Spleen (tissue), 7 donors: ENCODE data around the gene GTF2H4.

ENCODE experiments used
- POLR2AphosphoS5 ChIP-seq, 3 donors: sonication (generic); formaldehyde crosslinking; IDR thresholded peaks; one replicate each; pipeline ENCODE4 v1.5.1; 2017; ENCODE audit warnings: antibody characterized with exemption in 3 of 3
- TF ChIP-seq, protein P1 (sequence below), 11 experiments: fragments of 200-600 bp in 7 of 11; fragments of 450-650 bp in 4 of 11; sonication (generic) in 4 of 11; IDR thresholded peaks in 8 of 11; conservative IDR thresholded peaks in 3 of 11; 1 replicate in 7 of 11; 2 replicates in 4 of 11; pipeline versions ENCODE4 v1.4.0 to v1.8.0; 2016 to 2021; ENCODE audit warnings: antibody characterized with exemption in 11 of 11, inconsistent platforms in 4 of 11, mild to moderate bottlenecking in 1 of 11
- donor health status: DM: no; HTN: no; CAD: no; lungs with moderate emphysema.
- donor health status: DM: no; HTN: no; CAD: no.
- donor health status: DM: no; HTN: no; CAD: no.

DNA sequence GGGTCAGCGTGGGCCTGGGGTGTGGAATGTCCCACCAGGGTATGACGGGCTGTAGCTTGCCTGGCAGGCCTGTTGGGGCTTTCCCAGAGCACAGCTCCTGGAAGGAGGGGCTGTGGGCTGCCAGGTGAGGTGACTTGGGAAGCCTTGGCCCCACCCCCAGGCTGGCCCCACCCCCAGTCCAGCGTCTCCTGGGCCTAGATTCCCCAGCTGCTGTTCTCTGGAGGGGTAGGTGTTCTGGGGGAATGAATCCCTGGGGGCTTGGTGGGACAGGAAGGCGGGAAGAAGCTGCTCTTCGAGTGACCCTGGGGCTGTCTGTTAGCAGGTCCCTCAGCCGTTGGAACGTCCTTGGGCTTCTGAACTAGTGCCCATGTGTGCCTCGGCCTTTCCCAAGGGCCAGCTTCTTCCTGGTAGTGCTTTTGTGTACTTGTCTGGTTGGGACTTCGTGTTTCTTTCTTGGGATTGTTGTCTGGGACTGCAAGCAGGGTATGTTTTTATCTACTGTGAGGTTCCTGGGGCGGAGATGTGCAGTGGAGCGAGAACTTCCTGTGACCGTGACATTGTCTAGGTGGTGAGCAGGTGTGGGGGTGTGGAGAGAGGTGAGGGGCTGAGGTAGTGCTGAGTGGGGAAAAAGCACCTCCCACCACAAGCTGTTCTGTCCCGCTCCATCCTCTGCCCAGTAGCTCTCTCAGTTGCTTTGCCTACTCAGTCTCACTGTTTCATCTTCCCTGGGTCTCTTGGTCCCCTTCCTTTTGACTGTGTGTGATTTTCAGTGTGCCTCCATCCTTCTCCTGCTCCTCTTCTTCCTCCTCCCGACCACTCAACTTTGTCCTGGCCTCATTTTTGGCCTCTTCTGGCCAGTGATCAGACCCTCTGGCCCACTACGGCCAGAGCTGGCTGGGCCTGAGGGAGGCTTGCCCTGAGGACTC is 25.0 kb upstream of the GTF2H4 start:
- TF ChIP-seq, protein P1, sequence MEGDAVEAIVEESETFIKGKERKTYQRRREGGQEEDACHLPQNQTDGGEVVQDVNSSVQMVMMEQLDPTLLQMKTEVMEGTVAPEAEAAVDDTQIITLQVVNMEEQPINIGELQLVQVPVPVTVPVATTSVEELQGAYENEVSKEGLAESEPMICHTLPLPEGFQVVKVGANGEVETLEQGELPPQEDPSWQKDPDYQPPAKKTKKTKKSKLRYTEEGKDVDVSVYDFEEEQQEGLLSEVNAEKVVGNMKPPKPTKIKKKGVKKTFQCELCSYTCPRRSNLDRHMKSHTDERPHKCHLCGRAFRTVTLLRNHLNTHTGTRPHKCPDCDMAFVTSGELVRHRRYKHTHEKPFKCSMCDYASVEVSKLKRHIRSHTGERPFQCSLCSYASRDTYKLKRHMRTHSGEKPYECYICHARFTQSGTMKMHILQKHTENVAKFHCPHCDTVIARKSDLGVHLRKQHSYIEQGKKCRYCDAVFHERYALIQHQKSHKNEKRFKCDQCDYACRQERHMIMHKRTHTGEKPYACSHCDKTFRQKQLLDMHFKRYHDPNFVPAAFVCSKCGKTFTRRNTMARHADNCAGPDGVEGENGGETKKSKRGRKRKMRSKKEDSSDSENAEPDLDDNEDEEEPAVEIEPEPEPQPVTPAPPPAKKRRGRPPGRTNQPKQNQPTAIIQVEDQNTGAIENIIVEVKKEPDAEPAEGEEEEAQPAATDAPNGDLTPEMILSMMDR (IDR thresholded peaks at IDR 0.05 in 8 of 11, conservative IDR thresholded peaks at IDR 0.05 in 3 of 11), result no peak
- peak in 2 of 3 donors; percentile 53 to 55 for TF ChIP-seq POLR2AphosphoS5 (IDR thresholded peaks at IDR 0.05)
